AG04449 (cell line): Measurements from ENCODE around the gene OAF.
"Not testable (repeated sequence)": the region's sequence is repeated elsewhere in the genome, so short reads cannot be mapped to it uniquely, and the experiment has no call there.

Experiments used
- CTCF ChIA-PET: fragments of 350-600 bp; formaldehyde crosslinking; extraction: SDS; loops from one replicate; lab custom pipeline; 2021; ENCODE audit warnings: antibody characterized with exemption; lab: Yijun Ruan, JAX
- POLR2A ChIA-PET: fragments of 400-600, 350-600 bp; formaldehyde crosslinking; extraction: SDS; loops from one replicate; lab custom pipeline; 2020; ENCODE audit warnings: antibody characterized with exemption, inconsistent platforms; lab: Yijun Ruan, JAX
- DNase-seq: peaks from one replicate; pipeline ENCODE4 v3.0.0-alpha.2; 2010; ENCODE audit warnings: low read depth, low spot score
- H3K4me3 ChIP-seq: 2 replicates; pipeline ENCODE4 v1.5.1; 2011; ENCODE audit warnings: low read depth, mild to moderate bottlenecking, control low read depth, low read length
- TF ChIP-seq, protein P1 (sequence below): IDR thresholded peaks from one replicate; pipeline ENCODE4 v1.5.1; 2011; ENCODE audit warnings: mild to moderate bottlenecking, moderate library complexity, low read length, control low read depth, inconsistent platforms; ENCODE audit not compliant: insufficient read depth; ENCODE audit errors: missing control alignments

The OAF gene

DNA sequence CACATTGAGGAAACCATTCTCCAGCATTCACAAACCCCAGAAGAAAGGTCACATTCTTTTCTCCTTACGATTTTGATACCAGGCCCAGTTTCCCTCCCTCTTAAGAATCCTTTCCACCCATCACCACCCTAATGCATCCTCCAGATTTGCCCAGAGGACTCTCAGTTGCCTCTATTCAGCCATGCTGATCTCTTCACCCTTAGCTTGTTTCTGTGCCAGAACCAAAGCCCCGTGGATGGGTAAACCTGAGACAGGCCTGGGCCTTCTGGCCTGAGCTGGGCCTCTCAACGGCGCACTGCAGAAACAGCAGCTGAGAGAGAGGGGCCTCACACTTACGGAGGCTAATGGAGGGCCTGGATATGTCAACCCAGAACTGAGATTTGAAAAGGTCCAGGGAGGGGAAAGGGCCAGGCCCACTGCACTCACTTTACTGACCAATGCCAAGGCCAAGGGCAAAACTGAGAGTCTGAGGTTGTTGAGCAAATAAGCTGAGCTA, 32.2 kb upstream of the OAF start:
- POLR2A ChIA-PET, result no interaction called here
- TF ChIP-seq, protein P1, sequence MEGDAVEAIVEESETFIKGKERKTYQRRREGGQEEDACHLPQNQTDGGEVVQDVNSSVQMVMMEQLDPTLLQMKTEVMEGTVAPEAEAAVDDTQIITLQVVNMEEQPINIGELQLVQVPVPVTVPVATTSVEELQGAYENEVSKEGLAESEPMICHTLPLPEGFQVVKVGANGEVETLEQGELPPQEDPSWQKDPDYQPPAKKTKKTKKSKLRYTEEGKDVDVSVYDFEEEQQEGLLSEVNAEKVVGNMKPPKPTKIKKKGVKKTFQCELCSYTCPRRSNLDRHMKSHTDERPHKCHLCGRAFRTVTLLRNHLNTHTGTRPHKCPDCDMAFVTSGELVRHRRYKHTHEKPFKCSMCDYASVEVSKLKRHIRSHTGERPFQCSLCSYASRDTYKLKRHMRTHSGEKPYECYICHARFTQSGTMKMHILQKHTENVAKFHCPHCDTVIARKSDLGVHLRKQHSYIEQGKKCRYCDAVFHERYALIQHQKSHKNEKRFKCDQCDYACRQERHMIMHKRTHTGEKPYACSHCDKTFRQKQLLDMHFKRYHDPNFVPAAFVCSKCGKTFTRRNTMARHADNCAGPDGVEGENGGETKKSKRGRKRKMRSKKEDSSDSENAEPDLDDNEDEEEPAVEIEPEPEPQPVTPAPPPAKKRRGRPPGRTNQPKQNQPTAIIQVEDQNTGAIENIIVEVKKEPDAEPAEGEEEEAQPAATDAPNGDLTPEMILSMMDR, result no peak
- DNase-seq, result no peak
- CTCF ChIA-PET, result interaction anchor here (1.2 to 7.7 kb wide), 6 partner anchors 8 to 125 kb away, joined by 3 to 159 read pairs (median 82); no protein-coding TSS in a partner anchor
- no peak overlapping the region for H3K4me3 ChIP-seq

DNA sequence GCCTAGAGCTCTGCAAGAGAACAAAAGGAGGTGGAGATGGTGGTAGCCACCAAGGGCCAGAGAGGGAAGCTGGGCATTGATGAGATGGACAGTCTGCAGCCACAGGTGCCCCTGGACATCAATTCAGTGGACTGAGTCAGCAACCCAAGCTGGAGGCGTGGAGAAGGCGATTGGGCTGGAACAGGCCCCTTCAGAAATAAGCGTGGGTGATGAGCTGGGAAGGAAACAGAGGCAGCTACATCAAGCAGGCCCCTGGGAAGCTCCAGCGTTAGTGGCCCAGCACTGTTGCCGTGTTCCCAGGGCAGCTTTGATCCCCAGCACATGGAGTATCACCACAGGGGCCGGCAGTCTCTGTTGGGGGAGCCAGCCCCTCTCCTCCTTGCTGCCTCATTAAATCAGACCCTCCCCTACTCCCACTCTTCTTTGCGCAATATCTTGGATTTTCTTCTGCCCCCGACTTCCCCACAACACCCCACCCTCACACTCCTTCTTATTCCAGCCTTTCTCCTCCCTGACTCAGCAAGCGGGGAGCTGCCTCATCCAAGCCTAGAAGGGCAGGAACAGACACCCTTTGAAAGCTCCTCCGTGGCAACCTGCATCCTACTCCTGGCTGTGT, 31.7 kb upstream of the OAF start:
- TF ChIP-seq, protein P1, result no peak
- ChIA-PET POLR2A (no interaction called here), CTCF (interaction anchor here (1.2 to 7.7 kb wide), 8 partner anchors 8 to 124 kb away, joined by 3 to 159 read pairs (median 34); partner anchors contain the start of gene OAF)
- no peak overlapping the region for H3K4me3 ChIP-seq
- no peak for DNase-seq

DNA sequence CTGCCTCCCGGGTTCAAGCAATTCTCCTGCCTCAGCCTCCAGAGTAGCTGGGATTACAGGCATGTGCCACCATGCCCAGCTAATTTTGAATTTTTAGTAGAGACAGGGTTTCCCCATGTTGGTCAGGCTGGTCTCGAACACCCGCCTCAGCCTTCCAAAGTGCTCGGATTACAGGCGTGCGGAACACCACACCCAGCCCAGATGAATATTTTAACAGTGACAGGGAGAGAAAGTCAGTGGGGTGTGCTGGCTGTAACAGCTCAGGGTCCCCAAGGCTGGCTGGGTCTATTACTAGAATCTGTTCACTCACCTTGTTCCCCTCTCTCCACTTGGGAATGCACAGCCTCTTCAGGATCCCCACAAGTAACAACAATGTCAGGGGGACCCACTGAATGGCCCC, 30.8 kb upstream of the OAF start:
- not testable (repeated sequence) for H3K4me3 ChIP-seq, DNase-seq
- POLR2A ChIA-PET, result interaction anchor here (1.5 kb wide), 1 partner anchor 16 kb away, joined by 5 read pairs; no protein-coding TSS in a partner anchor
- CTCF ChIA-PET, result interaction anchor here (0.7 to 7.7 kb wide), 9 partner anchors 9 to 123 kb away, joined by 3 to 159 read pairs (median 21); partner anchors contain the start of gene OAF

DNA sequence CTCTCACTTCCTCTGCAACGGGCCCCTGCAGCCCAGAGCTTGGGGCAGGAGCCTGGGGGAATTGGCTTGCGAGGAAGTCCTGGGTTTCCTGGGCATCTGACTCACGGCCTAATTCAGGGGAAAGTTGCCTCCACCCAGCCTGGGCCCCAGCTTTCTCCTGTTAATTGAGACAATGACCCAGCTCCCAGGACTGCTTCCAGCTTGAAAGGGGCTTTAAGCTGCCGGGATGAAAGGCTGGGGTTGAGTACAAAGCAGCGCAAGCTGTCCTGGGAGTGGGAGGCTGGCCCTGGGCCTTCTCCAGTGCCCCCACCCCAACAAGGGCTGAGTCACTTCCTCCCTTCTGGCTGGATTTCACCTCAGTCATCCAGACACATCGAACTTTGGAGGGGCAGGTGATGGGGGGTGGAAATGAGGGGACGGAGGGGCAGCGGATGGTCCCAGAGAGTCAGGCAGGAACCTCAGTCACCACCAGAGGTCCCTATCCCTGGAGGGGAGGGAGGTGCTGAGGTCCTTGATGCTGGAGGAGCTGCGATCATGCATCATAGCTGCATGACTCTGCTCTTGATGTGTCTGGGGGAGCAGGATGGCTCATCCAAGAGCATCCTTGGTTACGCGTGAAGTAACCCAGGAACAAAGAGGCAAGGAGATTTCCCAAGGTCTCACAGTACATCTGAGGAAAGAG, 30.1 kb upstream of the OAF start:
- POLR2A ChIA-PET, result interaction anchor here (0.9 to 1.5 kb wide), 2 partner anchors 15 to 42 kb away, joined by 3 to 5 read pairs; no protein-coding TSS in a partner anchor
- CTCF ChIA-PET, result interaction anchor here (0.7 to 7.7 kb wide), 9 partner anchors 10 to 123 kb away, joined by 3 to 159 read pairs (median 21); no protein-coding TSS in a partner anchor
- no peak overlapping the region for H3K4me3 ChIP-seq
- no peak for DNase-seq
- TF ChIP-seq, protein P1, result peak; percentile 38

DNA sequence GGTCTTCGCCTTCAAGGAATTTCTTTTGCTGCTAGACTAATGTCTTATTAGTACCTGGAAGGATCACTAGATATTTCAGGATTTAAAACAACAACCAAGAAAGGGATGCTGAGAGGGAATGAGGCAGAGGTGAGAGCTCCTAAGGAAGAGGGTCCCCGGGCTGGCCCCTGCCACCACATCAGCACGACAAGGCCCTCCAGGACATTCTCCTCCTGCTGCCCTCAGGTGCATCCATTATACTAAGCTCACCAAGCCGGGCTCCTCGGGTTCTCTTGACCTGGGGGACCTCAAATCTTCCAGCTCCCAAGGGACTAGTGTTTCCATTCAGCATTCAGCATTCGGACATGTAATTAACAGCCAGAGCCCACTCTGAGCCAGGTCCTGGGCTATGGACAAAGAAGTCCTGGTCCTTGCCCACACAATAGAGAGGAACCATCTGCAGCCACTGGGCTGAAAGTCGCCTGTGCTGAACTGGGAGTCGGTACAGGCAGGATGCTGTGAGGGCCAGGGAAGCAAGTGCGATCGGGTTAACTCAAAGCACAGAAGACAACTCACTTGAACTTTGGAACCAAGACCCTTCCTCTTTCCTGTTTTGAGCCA, 29.4 kb upstream of the OAF start:
- H3K4me3 ChIP-seq, result no peak overlapping the region
- POLR2A ChIA-PET, result interaction anchor here (0.7 to 1.5 kb wide), 3 partner anchors 9 to 41 kb away, joined by 3 to 5 read pairs (median 3); no protein-coding TSS in a partner anchor
- CTCF ChIA-PET, result interaction anchor here (0.6 to 7.7 kb wide), 9 partner anchors 10 to 622 kb away, joined by 3 to 159 read pairs (median 21); no protein-coding TSS in a partner anchor
- TF ChIP-seq, protein P1, result no peak
- DNase-seq, result no peak

DNA sequence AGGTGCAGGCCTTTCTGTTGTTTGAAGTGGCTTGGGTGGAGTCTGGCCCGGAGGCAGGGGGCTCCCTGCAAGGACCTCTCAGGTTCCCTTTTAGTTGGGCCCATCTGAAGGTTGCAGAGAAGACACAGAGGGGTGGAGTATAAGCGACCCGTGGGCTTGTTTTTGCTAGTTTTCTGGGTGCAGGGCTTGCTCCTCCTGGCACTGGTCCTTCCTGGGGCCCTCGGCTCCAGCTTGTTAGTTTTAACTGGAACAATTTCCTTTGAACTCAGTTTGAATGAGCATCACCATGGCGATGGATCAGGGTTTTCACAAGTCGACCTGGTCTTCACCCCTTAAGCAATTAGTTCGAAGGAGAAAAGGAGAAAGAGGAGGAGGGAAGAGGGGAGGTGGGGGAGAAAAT, 28.5 kb upstream of the OAF start:
- POLR2A ChIA-PET, result no interaction called here
- TF ChIP-seq, protein P1, result no peak

More for the DNA sequence above, 28.5 kb upstream of the OAF start:
- no peak overlapping the region for H3K4me3 ChIP-seq
- DNase-seq, result no peak
- CTCF ChIA-PET, result interaction anchor here (1.7 to 7.7 kb wide), 4 partner anchors 11 to 121 kb away, joined by 4 to 159 read pairs (median 118); no protein-coding TSS in a partner anchor
